ENCODE data around the gene FDX1.
"Not testable (repeated sequence)": the region's sequence is repeated elsewhere in the genome, so short reads cannot be mapped to it uniquely, and the experiment has no call there.

The FDX1 gene

GRCh38 chr11:110429731-110430266 lies at the start of gene FDX1:
Gene FDX1, plus strand, starts transcription at chr11:110429948. Its CDS starts 173 bp downstream, at chr11:110430121.
- in situ Hi-C loops (cut with HindIII; ENCODE audit: low pct_unique_long_range_greater_than_20kb, low sequenced_read_pairs), result no loop called here
- DNase-seq (ENCODE audit: low read depth in 1 of 2, low spot score in 1 of 2), result peak; percentile 80 to 87
- TF ChIP-seq JUND (IDR thresholded peaks at IDR 0.05; ENCODE audit: low read depth), result no peak

GRCh38 chr11:110380836-110381622 lies 48.7 kb upstream of the FDX1 start:
- no peak for TF ChIP-seq JUND (IDR thresholded peaks at IDR 0.05; ENCODE audit: low read depth)
- DNase-seq (ENCODE audit: low read depth in 1 of 2, low spot score in 1 of 2), result no peak
- in situ Hi-C loops (cut with HindIII; ENCODE audit: low pct_unique_long_range_greater_than_20kb, low sequenced_read_pairs), result no loop called here

GRCh38 chr11:110388231-110388630 lies 41.5 kb upstream of the FDX1 start:
- DNase-seq (ENCODE audit: low read depth in 1 of 2, low spot score in 1 of 2); in situ Hi-C loops (cut with HindIII; ENCODE audit: low pct_unique_long_range_greater_than_20kb, low sequenced_read_pairs): not testable (repeated sequence)

- in situ Hi-C loops (cut with HindIII; ENCODE audit: low pct_unique_long_range_greater_than_20kb, low sequenced_read_pairs), result no loop called here
- TF ChIP-seq JUND (IDR thresholded peaks at IDR 0.05; ENCODE audit: low read depth), result no peak
- DNase-seq (ENCODE audit: low read depth in 1 of 2, low spot score in 1 of 2), result no peak
Observed at GRCh38 chr11:110389965-110390364, 39.8 kb upstream of the FDX1 start.

- DNase-seq (ENCODE audit: low read depth in 1 of 2, low spot score in 1 of 2), result no peak
- in situ Hi-C loops (cut with HindIII; ENCODE audit: low pct_unique_long_range_greater_than_20kb, low sequenced_read_pairs), result no loop called here
- TF ChIP-seq JUND (IDR thresholded peaks at IDR 0.05; ENCODE audit: low read depth), result no peak
Observed at GRCh38 chr11:110392056-110392455, 37.7 kb upstream of the FDX1 start.

- DNase-seq (ENCODE audit: low read depth in 1 of 2, low spot score in 1 of 2); in situ Hi-C loops (cut with HindIII; ENCODE audit: low pct_unique_long_range_greater_than_20kb, low sequenced_read_pairs): not testable (repeated sequence)
Observed at GRCh38 chr11:110397668-110398286, 32.0 kb upstream of the FDX1 start.

GRCh38 chr11:110403585-110403984 lies 26.2 kb upstream of the FDX1 start:
- in situ Hi-C loops (cut with HindIII; ENCODE audit: low pct_unique_long_range_greater_than_20kb, low sequenced_read_pairs), result not testable (repeated sequence)

GRCh38 chr11:110405636-110406035 lies 24.1 kb upstream of the FDX1 start:
- in situ Hi-C loops (cut with HindIII; ENCODE audit: low pct_unique_long_range_greater_than_20kb, low sequenced_read_pairs), result not testable (repeated sequence)
- peak in 1 of 2 experiments; percentile 60 for DNase-seq (ENCODE audit: low read depth in 1 of 2, low spot score in 1 of 2)

More at GRCh38 chr11:110403585-110403984, 26.2 kb upstream of the FDX1 start:
- not testable (repeated sequence) for DNase-seq (ENCODE audit: low read depth in 1 of 2, low spot score in 1 of 2)

- in situ Hi-C loops (cut with HindIII; ENCODE audit: low pct_unique_long_range_greater_than_20kb, low sequenced_read_pairs), result no loop called here
- no peak for TF ChIP-seq JUND (IDR thresholded peaks at IDR 0.05; ENCODE audit: low read depth)
- DNase-seq (ENCODE audit: low read depth in 1 of 2, low spot score in 1 of 2), result no peak
Observed at GRCh38 chr11:110407315-110407714, 22.4 kb upstream of the FDX1 start.

- in situ Hi-C loops (cut with HindIII; ENCODE audit: low pct_unique_long_range_greater_than_20kb, low sequenced_read_pairs), result no loop called here
- no peak for TF ChIP-seq JUND (IDR thresholded peaks at IDR 0.05; ENCODE audit: low read depth)
- no peak for DNase-seq (ENCODE audit: low read depth in 1 of 2, low spot score in 1 of 2)
Observed at GRCh38 chr11:110409174-110409573, 20.6 kb upstream of the FDX1 start.

- no peak for DNase-seq (ENCODE audit: low read depth in 1 of 2, low spot score in 1 of 2)
- TF ChIP-seq JUND (IDR thresholded peaks at IDR 0.05; ENCODE audit: low read depth), result no peak
- in situ Hi-C loops (cut with HindIII; ENCODE audit: low pct_unique_long_range_greater_than_20kb, low sequenced_read_pairs), result no loop called here
Observed at GRCh38 chr11:110410651-110411050, 19.1 kb upstream of the FDX1 start.

GRCh38 chr11:110415081-110415480 lies 14.7 kb upstream of the FDX1 start:
- no peak for DNase-seq (ENCODE audit: low read depth in 1 of 2, low spot score in 1 of 2)
- TF ChIP-seq JUND (IDR thresholded peaks at IDR 0.05; ENCODE audit: low read depth), result no peak
- in situ Hi-C loops (cut with HindIII; ENCODE audit: low pct_unique_long_range_greater_than_20kb, low sequenced_read_pairs), result no loop called here

GRCh38 chr11:110421658-110422057 lies 8.1 kb upstream of the FDX1 start:
- DNase-seq (ENCODE audit: low read depth in 1 of 2, low spot score in 1 of 2); in situ Hi-C loops (cut with HindIII; ENCODE audit: low pct_unique_long_range_greater_than_20kb, low sequenced_read_pairs): not testable (repeated sequence)
